ENCODE measurements around the gene LRMDA.

GRCh38 chr10:76034353-76035205, 603.2 kb downstream of the LRMDA start:
- TF ChIP-seq EGR1 (IDR thresholded peaks at IDR 0.05) (no peak), USF1 (IDR thresholded peaks at IDR 0.05) (no peak), MAX (IDR thresholded peaks at IDR 0.05) (no peak), FOXM1 (IDR thresholded peaks at IDR 0.05; ENCODE audit: borderline replicate concordance, low read depth) (no peak), REST (IDR thresholded peaks at IDR 0.05; ENCODE audit: low read depth) (no peak), EP300 (IDR thresholded peaks at IDR 0.05; ENCODE audit: borderline replicate concordance) (no peak), TEAD4 (IDR thresholded peaks at IDR 0.05) (no peak), YY1 (IDR thresholded peaks at IDR 0.05; ENCODE audit: low read depth) (no peak)

All from Ishikawa (cell line).